ENCODE measurements around the gene KIF17. TPM values are rescaled to one million over a fixed set of nuclear protein-coding genes. Genes with fewer than 3 reads are reported as not detected.
A peak's percentile ranks its signal among the peaks of the same experiment; 100 is the strongest.

Gene KIF17
- total RNA-seq, 4 donors from 2014 or later = 0.27 to 21.1 (median 0.79) TPM; not detected in 1

- Histone ChIP-seq H3K4me1 (peaks cover 0 to 12% (median 6%) of the 10 kb centered on the region in 4 donors), H3K27ac (no peak overlapping the region), H3K36me3 (no peaks in the 10 kb centered on the region), H3K4me3 (no peak overlapping the region), H3K27me3 (no peaks in the 10 kb centered on the region), H3K9me3 (no peaks in the 10 kb centered on the region)
- intact Hi-C loops (cut with DNase I; ENCODE audit: low total_unique reads) = no loop called here
- WGBS, 2 donors (ENCODE audit: low coverage in 1 of 2) = 64 to 77% methylated on average over 5 to 17 of the region's 17 CpGs
- in situ Hi-C loops (cut with MboI; ENCODE audit: low pct_ligation_motif_present in 1 of 4, low pct_unique_long_range_greater_than_20kb in 1 of 4, low sequenced_read_pairs in 3 of 4) = no loop called here
- TF ChIP-seq EP300 (IDR thresholded peaks at IDR 0.05; ENCODE audit: low read depth) (no peak), CTCF (IDR thresholded peaks at IDR 0.05) (no peak), POLR2A (IDR thresholded peaks at IDR 0.05) (no peak), POLR2AphosphoS5 (IDR thresholded peaks at IDR 0.05) (no peak)
- no peak for DNase-seq
Observed at GRCh38 chr1:20700636-20701215, 17.1 kb downstream of the KIF17 start.

- no peak for DNase-seq
- 86% methylated on average over 9 of the region's 9 CpGs; no CpG with 5 or more reads in 1 of the 2 donors for WGBS, 2 donors (ENCODE audit: low coverage in 1 of 2)
- Histone ChIP-seq H3K4me3 (no peak overlapping the region), H3K27me3 (no peaks in the 10 kb centered on the region), H3K27ac (no peak overlapping the region), H3K4me1 (peaks cover 0 to 12% (median 6%) of the 10 kb centered on the region in 4 donors), H3K9me3 (no peaks in the 10 kb centered on the region), H3K36me3 (no peaks in the 10 kb centered on the region)
- in situ Hi-C loops (cut with MboI; ENCODE audit: low pct_ligation_motif_present in 1 of 4, low pct_unique_long_range_greater_than_20kb in 1 of 4, low sequenced_read_pairs in 3 of 4) = loop anchor here (10.0 to 25.0 kb wide), 3 partner anchors 488 to 513 kb away; partner anchors contain the start of gene EIF4G3 (in 1 of the 4)
- intact Hi-C loops (cut with DNase I; ENCODE audit: low total_unique reads) = loop anchor here (5.0 kb wide), 1 partner anchor 498 kb away; no protein-coding TSS in a partner anchor
- TF ChIP-seq POLR2AphosphoS5 (IDR thresholded peaks at IDR 0.05) = no peak
- TF ChIP-seq EP300 (IDR thresholded peaks at IDR 0.05; ENCODE audit: low read depth) = no peak
- no peak for TF ChIP-seq CTCF (IDR thresholded peaks at IDR 0.05)
- no peak for TF ChIP-seq POLR2A (IDR thresholded peaks at IDR 0.05)
Observed at GRCh38 chr1:20699558-20699957, 18.2 kb downstream of the KIF17 start.

DNA sequence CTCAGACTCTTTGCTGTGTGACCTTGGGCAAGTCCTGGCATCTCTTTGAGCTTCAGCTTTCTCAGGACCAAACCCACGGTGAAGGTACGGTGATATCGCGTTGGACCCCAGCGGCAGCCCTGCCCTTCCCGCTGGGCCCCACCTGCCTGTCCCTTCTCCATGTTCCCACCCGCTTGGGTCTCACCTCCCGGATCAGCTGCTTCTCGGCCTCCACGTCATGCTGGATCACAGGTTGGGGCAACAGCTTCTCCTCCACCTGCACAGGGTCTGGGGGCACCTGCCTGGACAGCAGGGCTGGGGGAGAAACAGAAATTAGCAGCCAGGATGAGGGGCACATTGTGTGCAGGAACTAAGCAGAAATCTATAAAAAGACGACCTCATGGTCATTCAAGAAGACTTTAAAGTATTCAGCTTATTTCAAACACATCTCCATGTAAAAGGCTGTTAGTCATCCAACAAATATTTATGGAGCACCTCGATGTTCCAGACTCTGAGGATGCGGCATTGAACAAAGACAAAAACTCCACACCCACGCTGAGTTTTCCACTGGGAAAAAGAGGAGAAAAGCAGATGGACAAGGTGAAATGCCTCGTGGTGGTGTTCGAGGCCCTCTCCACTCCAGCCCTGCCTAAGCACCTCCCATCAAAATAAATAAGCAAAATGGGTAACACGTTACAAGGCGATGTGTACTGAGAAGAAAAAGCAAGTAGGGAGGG is 19.5 kb downstream of the KIF17 start:
- no peaks in the 10 kb centered on the region for H3K36me3 ChIP-seq
- H3K4me1 ChIP-seq = peaks cover 0 to 12% (median 6%) of the 10 kb centered on the region in 4 donors
- DNase-seq = no peak
- no peak for TF ChIP-seq CTCF (IDR thresholded peaks at IDR 0.05)
- no peak for TF ChIP-seq POLR2A (IDR thresholded peaks at IDR 0.05)
- intact Hi-C loops (cut with DNase I; ENCODE audit: low total_unique reads) (loop anchor here (5.0 kb wide), 1 partner anchor 499 kb away; no protein-coding TSS in a partner anchor), in situ Hi-C loops (cut with MboI; ENCODE audit: low pct_ligation_motif_present in 1 of 4, low pct_unique_long_range_greater_than_20kb in 1 of 4, low sequenced_read_pairs in 3 of 4) (loop anchor here (10.0 to 25.0 kb wide), 3 partner anchors 489 to 514 kb away; partner anchors contain the start of gene EIF4G3 (in 1 of the 4))
- H3K27ac ChIP-seq = peak overlapping the region in 1 of 4 donors; percentile 80
- no peak overlapping the region for H3K4me3 ChIP-seq
- H3K9me3 ChIP-seq = no peaks in the 10 kb centered on the region
- 47 to 76% methylated on average over 2 to 18 of the region's 18 CpGs for WGBS, 2 donors (ENCODE audit: low coverage in 1 of 2)
- no peaks in the 10 kb centered on the region for H3K27me3 ChIP-seq

DNA sequence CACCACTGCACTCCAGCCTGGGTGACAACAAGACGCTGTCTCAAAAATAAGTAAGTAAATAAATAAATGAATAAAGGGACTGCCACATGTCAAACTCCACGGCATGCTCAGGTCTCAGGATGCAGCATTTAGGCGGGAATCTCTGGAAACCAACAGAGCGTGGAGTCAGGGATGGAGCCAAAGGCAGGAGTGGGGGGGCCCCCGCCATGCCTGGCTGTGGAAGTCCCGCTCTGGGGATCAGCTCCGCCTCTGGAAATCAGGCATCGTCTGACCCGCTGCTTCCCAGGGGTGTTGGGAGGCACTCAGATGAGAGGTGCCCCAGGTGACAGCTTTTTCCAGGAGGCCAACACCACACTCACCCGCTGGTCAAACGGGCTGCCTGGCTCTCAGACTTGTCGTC is 20.2 kb downstream of the KIF17 start:
- in situ Hi-C loops (cut with MboI; ENCODE audit: low pct_ligation_motif_present in 1 of 4, low pct_unique_long_range_greater_than_20kb in 1 of 4, low sequenced_read_pairs in 3 of 4) = loop anchor here (10.0 to 25.0 kb wide), 3 partner anchors 490 to 515 kb away; partner anchors contain the start of gene EIF4G3 (in 1 of the 4)
- DNase-seq = no peak

More for the DNA sequence above, 20.2 kb downstream of the KIF17 start:
- no peaks in the 10 kb centered on the region for H3K9me3 ChIP-seq
- no peaks in the 10 kb centered on the region for H3K27me3 ChIP-seq
- TF ChIP-seq POLR2A (IDR thresholded peaks at IDR 0.05) (no peak), CTCF (IDR thresholded peaks at IDR 0.05) (no peak), POLR2AphosphoS5 (IDR thresholded peaks at IDR 0.05) (no peak), EP300 (IDR thresholded peaks at IDR 0.05; ENCODE audit: low read depth) (no peak)
- intact Hi-C loops (cut with DNase I; ENCODE audit: low total_unique reads) = loop anchor here (5.0 kb wide), 1 partner anchor 500 kb away; no protein-coding TSS in a partner anchor
- peak overlapping the region in 3 of 4 donors; percentile 63 to 84 (median 80) for H3K27ac ChIP-seq
- H3K4me1 ChIP-seq = peaks cover 0 to 12% (median 6%) of the 10 kb centered on the region in 4 donors
- H3K36me3 ChIP-seq = no peaks in the 10 kb centered on the region
- 78 to 79% methylated on average over 6 to 12 of the region's 12 CpGs for WGBS, 2 donors (ENCODE audit: low coverage in 1 of 2)
- no peak overlapping the region for H3K4me3 ChIP-seq
